Measurements from ENCODE around the gene PIGL. TPM values are rescaled to one million over a fixed set of nuclear protein-coding genes. Genes with fewer than 3 reads are reported as not detected.

PIGL gene
- total and polyA plus RNA-seq, 2 of the 4 experiments (the other 2 are of a cell fraction), result 17.9 to 29.5 TPM

DNA sequence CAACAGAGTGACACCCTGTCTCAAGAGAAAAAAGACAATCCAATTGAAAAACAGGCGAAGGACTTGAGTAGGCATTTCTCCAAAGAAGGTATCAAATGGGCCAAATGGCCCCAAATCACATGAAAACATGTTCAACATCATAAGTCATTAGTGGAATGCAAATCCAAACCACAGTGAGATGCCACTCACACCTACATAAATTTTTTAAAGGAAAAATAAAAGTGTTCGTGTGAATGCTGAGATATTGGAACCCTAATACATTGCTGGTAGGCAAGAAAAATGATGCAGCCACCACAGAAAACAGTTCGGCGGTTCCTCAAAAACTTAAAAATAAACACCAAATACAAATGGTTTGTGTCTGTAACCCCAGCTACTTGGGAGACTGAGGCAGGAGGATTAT is 45.2 kb downstream of the PIGL start:
- in situ Hi-C loops (cut with MboI; ENCODE audit: low sequenced_read_pairs), result no loop called here
- H3K9me3 ChIP-seq (ENCODE audit: control insufficient read depth, insufficient read depth, low read length), result no peaks in the 10 kb centered on the region
- H3K79me1 ChIP-seq (ENCODE audit: low read depth in 1 of 2, low read length in 2 of 2), result no peaks in the 10 kb centered on the region; a peak in 2 of 4 replicates
- WGBS, 2 experiments (ENCODE audit: extremely low coverage in 2 of 2, insufficient read length in 1 of 2), result no CpG with 5 or more reads among the region's 4 CpGs
- no peak overlapping the region for H3K4ac ChIP-seq (ENCODE audit: low read depth, low read length)
- no peak overlapping the region for H2BK20ac ChIP-seq (ENCODE audit: low read depth, low read length)
- H2BK120ac ChIP-seq (ENCODE audit: low read depth, low read length), result no peak overlapping the region
- H4K91ac ChIP-seq (ENCODE audit: insufficient read depth, low read depth, low read length), result no peak overlapping the region
- no peak overlapping the region for H3K27ac ChIP-seq (ENCODE audit: insufficient read depth, low read length)
- no peak for TF ChIP-seq MAZ (IDR thresholded peaks at IDR 0.05; ENCODE audit: borderline replicate concordance, low read depth, low read length)
- no peak for TF ChIP-seq RCOR1 (IDR thresholded peaks at IDR 0.05; ENCODE audit: insufficient replicate concordance, low read length)
- no peak for TF ChIP-seq BHLHE40 (IDR thresholded peaks at IDR 0.05; ENCODE audit: low read depth, low read length)
- TF ChIP-seq NFE2L2 (IDR thresholded peaks at IDR 0.05; ENCODE audit: low read depth, low read length), result no peak
- no peak for TF ChIP-seq MXI1 (IDR thresholded peaks at IDR 0.05; ENCODE audit: borderline replicate concordance, low read depth, low read length)
- TF ChIP-seq CEBPB (IDR thresholded peaks at IDR 0.05; ENCODE audit: low read depth, low read length), result no peak
- no peak for TF ChIP-seq FOS (IDR thresholded peaks at IDR 0.05; ENCODE audit: low read depth, low read length)
- no peak for TF ChIP-seq CHD1 (IDR thresholded peaks at IDR 0.05; ENCODE audit: low read depth, low read length)
- TF ChIP-seq MAFK (IDR thresholded peaks at IDR 0.05; ENCODE audit: low read depth, low read length), result no peak
- TF ChIP-seq RFX5 (IDR thresholded peaks at IDR 0.05; ENCODE audit: low read depth, low read length), result no peak
- TF ChIP-seq, protein P1, sequence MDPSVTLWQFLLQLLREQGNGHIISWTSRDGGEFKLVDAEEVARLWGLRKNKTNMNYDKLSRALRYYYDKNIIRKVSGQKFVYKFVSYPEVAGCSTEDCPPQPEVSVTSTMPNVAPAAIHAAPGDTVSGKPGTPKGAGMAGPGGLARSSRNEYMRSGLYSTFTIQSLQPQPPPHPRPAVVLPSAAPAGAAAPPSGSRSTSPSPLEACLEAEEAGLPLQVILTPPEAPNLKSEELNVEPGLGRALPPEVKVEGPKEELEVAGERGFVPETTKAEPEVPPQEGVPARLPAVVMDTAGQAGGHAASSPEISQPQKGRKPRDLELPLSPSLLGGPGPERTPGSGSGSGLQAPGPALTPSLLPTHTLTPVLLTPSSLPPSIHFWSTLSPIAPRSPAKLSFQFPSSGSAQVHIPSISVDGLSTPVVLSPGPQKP (IDR thresholded peaks at IDR 0.05; ENCODE audit: borderline replicate concordance, low read depth, low read length), result no peak
- no peak for TF ChIP-seq POLR2A (IDR thresholded peaks at IDR 0.05; ENCODE audit: low read depth, low read length)
- TF ChIP-seq SMC3 (IDR thresholded peaks at IDR 0.05; ENCODE audit: low read depth, low read length), result no peak
- no peak for TF ChIP-seq RAD21 (IDR thresholded peaks at IDR 0.05; ENCODE audit: low read length)
- TF ChIP-seq, protein P2, sequence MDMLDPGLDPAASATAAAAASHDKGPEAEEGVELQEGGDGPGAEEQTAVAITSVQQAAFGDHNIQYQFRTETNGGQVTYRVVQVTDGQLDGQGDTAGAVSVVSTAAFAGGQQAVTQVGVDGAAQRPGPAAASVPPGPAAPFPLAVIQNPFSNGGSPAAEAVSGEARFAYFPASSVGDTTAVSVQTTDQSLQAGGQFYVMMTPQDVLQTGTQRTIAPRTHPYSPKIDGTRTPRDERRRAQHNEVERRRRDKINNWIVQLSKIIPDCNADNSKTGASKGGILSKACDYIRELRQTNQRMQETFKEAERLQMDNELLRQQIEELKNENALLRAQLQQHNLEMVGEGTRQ (IDR thresholded peaks at IDR 0.05; ENCODE audit: low read depth, low read length), result no peak
- TF ChIP-seq, protein P3, sequence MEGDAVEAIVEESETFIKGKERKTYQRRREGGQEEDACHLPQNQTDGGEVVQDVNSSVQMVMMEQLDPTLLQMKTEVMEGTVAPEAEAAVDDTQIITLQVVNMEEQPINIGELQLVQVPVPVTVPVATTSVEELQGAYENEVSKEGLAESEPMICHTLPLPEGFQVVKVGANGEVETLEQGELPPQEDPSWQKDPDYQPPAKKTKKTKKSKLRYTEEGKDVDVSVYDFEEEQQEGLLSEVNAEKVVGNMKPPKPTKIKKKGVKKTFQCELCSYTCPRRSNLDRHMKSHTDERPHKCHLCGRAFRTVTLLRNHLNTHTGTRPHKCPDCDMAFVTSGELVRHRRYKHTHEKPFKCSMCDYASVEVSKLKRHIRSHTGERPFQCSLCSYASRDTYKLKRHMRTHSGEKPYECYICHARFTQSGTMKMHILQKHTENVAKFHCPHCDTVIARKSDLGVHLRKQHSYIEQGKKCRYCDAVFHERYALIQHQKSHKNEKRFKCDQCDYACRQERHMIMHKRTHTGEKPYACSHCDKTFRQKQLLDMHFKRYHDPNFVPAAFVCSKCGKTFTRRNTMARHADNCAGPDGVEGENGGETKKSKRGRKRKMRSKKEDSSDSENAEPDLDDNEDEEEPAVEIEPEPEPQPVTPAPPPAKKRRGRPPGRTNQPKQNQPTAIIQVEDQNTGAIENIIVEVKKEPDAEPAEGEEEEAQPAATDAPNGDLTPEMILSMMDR (conservative IDR thresholded peaks at IDR 0.05; ENCODE audit: low read depth, low read length), result no peak
- H2AFZ ChIP-seq (replicated peaks; ENCODE audit: low read length, poor library complexity), result no peak overlapping the region
- no peak overlapping the region for H3K4me2 ChIP-seq (ENCODE audit: low read depth, low read length)
- H2AK9ac ChIP-seq (replicated peaks; ENCODE audit: low read depth, low read length, poor library complexity), result no peak overlapping the region
- no peaks in the 10 kb centered on the region for H3K4me1 ChIP-seq (ENCODE audit: control insufficient read depth, insufficient read depth, low read length)
- no peaks in the 10 kb centered on the region; the same call in 1 of the 2 replicates for H3K36me3 ChIP-seq (ENCODE audit: control insufficient read depth, insufficient read depth, low read length)
- H3K9me1 ChIP-seq (ENCODE audit: insufficient read depth, low read length), result no peaks in the 10 kb centered on the region; the same call in 1 of the 2 replicates
- BruUV-seq (replicated peaks), result no TSS peak
- dilution Hi-C loops (cut with HindIII; ENCODE audit: low sequenced_read_pairs, unreplicated experiment), result no loop called here
- ChIA-PET POLR2A (ENCODE audit: unreplicated experiment) (no interaction called here), CTCF (no interaction called here)
- H3K9ac ChIP-seq (ENCODE audit: low read depth, low read length), result no peak overlapping the region
- H3K27me3 ChIP-seq (ENCODE audit: control insufficient read depth, insufficient read depth, low read length), result no peaks in the 10 kb centered on the region
- H3K4me3 ChIP-seq (ENCODE audit: insufficient read depth, low read depth, low read length), result no peak overlapping the region
- H4K5ac ChIP-seq (ENCODE audit: low read depth, low read length), result no peak overlapping the region
- no peak overlapping the region for H3K23ac ChIP-seq (ENCODE audit: low read depth, low read length)
- no peak overlapping the region for H3K14ac ChIP-seq (replicated peaks; ENCODE audit: low read depth, low read length)
- H2BK15ac ChIP-seq (ENCODE audit: low read depth, low read length), result no peak overlapping the region
- no peak overlapping the region for H2AK5ac ChIP-seq (ENCODE audit: low read depth, low read length)
- no peak overlapping the region for H3K56ac ChIP-seq (ENCODE audit: extremely low read depth, insufficient read depth, low read length)
- no peak overlapping the region for H4K8ac ChIP-seq (ENCODE audit: low read depth in 2 of 2, low read length in 2 of 2)
- DNase-seq (no peak), ATAC-seq (ENCODE audit: low read depth) (no peak)
- H4K20me1 ChIP-seq (ENCODE audit: insufficient read depth, low read length), result no peaks in the 10 kb centered on the region
- no peak overlapping the region for H2BK5ac ChIP-seq (ENCODE audit: low read depth, low read length, poor library complexity, severe bottlenecking)
- intact Hi-C loops (cut with micrococcal nuclease), result no loop called here
- H3K18ac ChIP-seq (ENCODE audit: low read depth, low read length), result no peak overlapping the region
